Measurements from ENCODE around the gene TOPAZ1. TPM values are rescaled to one million over a fixed set of nuclear protein-coding genes. Genes with fewer than 3 reads are reported as not detected.
A peak's percentile ranks its signal among the peaks of the same experiment; 100 is the strongest.

Gene TOPAZ1
- total and polyA plus RNA-seq, 9 of the 15 experiments (the other 6 are each of a cell fraction or from before 2014, with no cell fraction given): 0.01 TPM; not detected in 8

DNA sequence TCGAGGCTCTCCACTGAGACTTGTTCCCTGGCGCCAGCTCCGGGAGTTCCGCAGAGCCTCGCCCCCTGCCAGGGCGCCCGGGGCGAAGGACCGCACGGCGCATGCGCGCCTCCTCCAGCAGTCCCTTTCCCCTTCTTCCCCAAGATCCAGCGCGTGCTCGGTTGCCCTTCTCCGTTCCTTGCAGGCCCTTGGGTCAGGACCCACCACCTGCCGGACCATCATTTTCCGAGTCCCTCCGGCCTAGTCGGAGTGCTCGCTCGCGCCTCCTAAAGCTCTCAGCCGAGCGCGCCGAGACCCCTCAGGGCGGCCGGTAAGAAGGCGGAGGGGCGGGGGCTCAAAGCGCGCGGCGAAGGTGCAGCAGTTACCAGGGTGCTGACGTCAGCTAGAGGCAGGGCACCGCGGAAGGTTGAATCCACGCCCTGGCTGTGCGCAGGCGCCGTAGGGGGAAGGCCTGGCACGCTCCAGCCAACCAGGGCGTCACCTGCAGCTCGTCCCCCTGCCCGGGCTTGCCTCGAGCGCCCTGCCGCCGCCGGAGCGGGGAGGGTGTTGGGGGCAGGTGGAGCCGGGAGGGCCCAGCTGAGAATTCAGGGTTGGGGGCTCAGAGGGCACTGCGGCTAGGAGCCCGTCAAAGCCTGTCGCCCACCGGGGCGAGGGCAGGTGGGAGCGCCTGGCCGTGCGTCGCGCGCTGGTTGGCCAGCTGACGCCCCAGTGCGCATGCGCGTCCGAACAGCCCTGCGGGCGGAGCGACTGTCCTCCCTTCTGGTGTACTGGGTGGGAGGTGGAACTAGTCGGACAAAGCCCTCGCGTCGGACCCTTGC lies 96.5 kb downstream of the TOPAZ1 start, which contains the start of gene TCAIM (continued):
- TF ChIP-seq HSF4 (CRISPR knock-in tag; IDR thresholded peaks at IDR 0.05; ENCODE audit: borderline replicate concordance) (no peak), KDM5B (IDR thresholded peaks at IDR 0.05; ENCODE audit: insufficient replicate concordance, low read depth, low read length) (peak; percentile 71), ZNF324 (CRISPR knock-in tag; IDR thresholded peaks at IDR 0.05) (no peak), SIN3B (IDR thresholded peaks at IDR 0.05; ENCODE audit: low read depth) (peak; percentile 52; the same call in 1 of the 2 replicates), PTRF (tag; IDR thresholded peaks at IDR 0.05) (no peak), ZNF609 (CRISPR knock-in tag; IDR thresholded peaks at IDR 0.05; ENCODE audit: borderline replicate concordance) (peak; percentile 79; the same call in 1 of the 2 replicates), REST (IDR thresholded peaks at IDR 0.05; ENCODE audit: borderline replicate concordance) (peak; percentile 20), REST (CRISPR knock-in tag; IDR thresholded peaks at IDR 0.05; ENCODE audit: low read depth) (peak; percentile 75), ZNF133 (CRISPR knock-in tag; IDR thresholded peaks at IDR 0.05) (no peak)
- TF ChIP-seq, protein P1, sequence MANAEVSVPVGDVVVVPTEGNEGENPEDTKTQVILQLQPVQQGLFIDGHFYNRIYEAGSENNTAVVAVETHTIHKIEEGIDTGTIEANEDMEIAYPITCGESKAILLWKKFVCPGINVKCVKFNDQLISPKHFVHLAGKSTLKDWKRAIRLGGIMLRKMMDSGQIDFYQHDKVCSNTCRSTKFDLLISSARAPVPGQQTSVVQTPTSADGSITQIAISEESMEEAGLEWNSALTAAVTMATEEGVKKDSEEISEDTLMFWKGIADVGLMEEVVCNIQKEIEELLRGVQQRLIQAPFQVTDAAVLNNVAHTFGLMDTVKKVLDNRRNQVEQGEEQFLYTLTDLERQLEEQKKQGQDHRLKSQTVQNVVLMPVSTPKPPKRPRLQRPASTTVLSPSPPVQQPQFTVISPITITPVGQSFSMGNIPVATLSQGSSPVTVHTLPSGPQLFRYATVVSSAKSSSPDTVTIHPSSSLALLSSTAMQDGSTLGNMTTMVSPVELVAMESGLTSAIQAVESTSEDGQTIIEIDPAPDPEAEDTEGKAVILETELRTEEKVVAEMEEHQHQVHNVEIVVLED (CRISPR knock-in tag; IDR thresholded peaks at IDR 0.05): peak; percentile 79
- TF ChIP-seq, protein P2, sequence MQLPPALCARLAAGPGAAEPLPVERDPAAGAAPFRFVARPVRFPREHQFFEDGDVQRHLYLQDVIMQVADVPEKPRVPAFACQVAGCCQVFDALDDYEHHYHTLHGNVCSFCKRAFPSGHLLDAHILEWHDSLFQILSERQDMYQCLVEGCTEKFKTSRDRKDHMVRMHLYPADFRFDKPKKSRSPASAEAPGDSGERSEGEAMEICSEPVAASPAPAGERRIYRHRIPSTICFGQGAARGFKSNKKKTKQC (CRISPR knock-in tag; IDR thresholded peaks at IDR 0.05): peak; percentile 98

Data from K562 (cell line).